Ishikawa (cell line): ENCODE measurements around the gene KRTAP19-3.

Source experiments
- CREB1 ChIP-seq: IDR thresholded peaks from 2 replicates; pipeline ENCODE4 v1.6.1; 2012; ENCODE audit warnings: low read depth
- TF ChIP-seq, protein P1 (sequence below): IDR thresholded peaks from 2 replicates; pipeline ENCODE4 v1.6.1; 2012

DNA sequence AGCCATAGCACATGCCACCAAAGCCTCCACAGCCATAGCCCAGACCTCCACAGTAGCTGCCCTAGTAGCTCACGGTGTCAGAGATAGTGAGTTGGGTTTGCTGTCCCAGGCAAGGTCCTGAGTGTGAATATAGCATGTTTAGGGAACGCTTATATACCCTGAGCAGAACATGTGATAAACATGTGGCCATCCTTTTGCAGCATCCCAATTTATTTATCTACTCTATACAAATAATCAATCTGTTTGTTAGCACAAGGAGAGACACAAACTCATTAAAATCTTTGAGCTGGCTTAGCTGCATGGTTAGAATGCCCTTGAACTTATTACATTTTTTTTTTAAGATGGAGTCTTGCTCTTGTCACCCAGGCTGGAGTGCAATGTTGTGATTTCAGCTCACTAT, 4.5 kb downstream of the KRTAP19-3 start, which contains the start of gene KRTAP19-2:
- TF ChIP-seq, protein P1, sequence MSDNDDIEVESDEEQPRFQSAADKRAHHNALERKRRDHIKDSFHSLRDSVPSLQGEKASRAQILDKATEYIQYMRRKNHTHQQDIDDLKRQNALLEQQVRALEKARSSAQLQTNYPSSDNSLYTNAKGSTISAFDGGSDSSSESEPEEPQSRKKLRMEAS: no peak
- no peak for TF ChIP-seq CREB1
